Retinal pigment epithelial cell (primary cell): Measurements from ENCODE around the gene PRKAR2B.
"Not testable (repeated sequence)": the region's sequence is repeated elsewhere in the genome, so short reads cannot be mapped to it uniquely, and the experiment has no call there.

Experiments
- DNase-seq: peaks from one replicate; pipeline ENCODE4 v3.0.0-alpha.2; 2010; ENCODE audit warnings: low read depth
- H3K4me3 ChIP-seq: 2 replicates; pipeline ENCODE4 v1.5.1; 2011; ENCODE audit warnings: mild to moderate bottlenecking, low read length, control low read depth, moderate library complexity
- TF ChIP-seq, protein P1 (sequence below): conservative IDR thresholded peaks from 2 replicates; pipeline ENCODE4 v1.5.1; 2011; ENCODE audit warnings: low read depth, low read length, control low read depth, inconsistent platforms

The PRKAR2B gene

DNA sequence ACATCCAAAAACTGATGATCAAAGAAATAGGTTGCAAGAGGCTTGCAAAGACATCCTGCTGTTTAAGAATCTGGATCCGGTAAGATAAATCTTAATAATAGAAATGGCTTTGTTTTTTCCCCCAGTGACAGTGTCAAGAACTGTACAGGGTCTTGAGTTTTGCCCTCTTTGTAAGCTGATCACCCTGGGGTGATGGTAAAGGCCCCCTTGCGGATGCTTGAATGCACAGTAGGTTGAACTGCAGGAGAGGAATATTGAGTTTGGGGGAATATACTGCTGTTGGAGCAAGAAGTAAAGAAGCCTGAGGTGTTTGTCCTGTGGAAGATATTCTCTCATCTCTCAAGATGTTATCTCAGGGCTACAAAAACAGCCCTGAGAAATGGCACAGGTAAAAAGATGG is 83.7 kb downstream of the PRKAR2B start:
- no peak for DNase-seq
- no peak overlapping the region for H3K4me3 ChIP-seq
- TF ChIP-seq, protein P1, sequence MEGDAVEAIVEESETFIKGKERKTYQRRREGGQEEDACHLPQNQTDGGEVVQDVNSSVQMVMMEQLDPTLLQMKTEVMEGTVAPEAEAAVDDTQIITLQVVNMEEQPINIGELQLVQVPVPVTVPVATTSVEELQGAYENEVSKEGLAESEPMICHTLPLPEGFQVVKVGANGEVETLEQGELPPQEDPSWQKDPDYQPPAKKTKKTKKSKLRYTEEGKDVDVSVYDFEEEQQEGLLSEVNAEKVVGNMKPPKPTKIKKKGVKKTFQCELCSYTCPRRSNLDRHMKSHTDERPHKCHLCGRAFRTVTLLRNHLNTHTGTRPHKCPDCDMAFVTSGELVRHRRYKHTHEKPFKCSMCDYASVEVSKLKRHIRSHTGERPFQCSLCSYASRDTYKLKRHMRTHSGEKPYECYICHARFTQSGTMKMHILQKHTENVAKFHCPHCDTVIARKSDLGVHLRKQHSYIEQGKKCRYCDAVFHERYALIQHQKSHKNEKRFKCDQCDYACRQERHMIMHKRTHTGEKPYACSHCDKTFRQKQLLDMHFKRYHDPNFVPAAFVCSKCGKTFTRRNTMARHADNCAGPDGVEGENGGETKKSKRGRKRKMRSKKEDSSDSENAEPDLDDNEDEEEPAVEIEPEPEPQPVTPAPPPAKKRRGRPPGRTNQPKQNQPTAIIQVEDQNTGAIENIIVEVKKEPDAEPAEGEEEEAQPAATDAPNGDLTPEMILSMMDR = no peak

DNA sequence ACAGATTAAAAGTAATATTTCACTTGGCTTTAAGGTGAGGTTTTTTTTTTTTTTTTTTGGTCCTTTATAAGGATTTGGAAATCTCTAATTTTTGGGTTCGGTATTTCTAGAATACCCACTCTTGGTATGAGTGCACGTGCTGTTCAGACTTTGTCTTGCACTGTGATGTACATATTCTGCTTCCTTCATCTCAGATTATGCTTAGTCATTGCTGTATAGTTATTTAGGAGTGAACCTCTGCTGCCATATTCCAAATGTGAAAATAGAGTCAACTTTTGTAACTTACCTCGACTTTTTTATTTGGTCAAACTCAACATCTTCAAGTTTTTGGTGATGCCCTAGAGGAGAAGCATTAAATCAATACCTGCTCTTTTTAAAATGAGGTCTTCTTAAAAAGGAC is 84.2 kb downstream of the PRKAR2B start:
- no peak for DNase-seq
- TF ChIP-seq, protein P1 = no peak

DNA sequence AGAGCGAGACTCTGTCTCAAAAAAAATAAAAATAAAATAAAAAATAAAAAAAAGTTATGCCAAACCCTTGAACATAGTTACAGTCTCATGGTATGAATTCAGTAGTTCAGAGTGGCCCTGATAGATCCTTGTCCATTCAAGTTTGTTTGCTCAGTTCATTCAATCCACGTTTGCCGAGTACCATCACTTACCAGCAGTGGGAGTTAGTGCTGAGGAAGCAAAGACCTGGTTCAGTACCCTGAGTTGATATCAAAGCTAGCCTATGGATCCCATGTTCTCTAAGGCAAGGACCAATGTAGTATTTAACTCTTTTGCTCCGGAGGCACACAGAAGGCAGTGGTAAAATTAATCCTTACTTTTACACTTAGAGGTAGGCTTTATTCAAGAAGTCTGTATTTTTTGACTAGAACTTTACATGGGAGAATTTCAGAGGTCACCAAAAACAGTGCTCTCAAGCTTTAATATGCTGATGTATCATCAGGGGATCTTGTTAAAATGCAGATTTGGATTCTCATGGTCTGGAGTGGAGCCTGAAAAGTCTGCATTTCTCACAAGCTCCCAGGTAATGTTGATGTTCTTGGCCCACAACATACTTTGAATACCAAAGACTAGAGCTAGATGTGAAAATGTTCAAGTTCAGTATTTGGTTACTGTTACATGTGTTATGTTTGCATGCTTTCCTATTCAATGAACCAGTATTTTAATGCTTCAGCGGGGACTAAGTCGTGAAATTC is 86.1 kb downstream of the PRKAR2B start:
- no peak overlapping the region for H3K4me3 ChIP-seq
- TF ChIP-seq, protein P1 = no peak
- DNase-seq = no peak

More for the DNA sequence above, 84.2 kb downstream of the PRKAR2B start:
- no peak overlapping the region for H3K4me3 ChIP-seq

DNA sequence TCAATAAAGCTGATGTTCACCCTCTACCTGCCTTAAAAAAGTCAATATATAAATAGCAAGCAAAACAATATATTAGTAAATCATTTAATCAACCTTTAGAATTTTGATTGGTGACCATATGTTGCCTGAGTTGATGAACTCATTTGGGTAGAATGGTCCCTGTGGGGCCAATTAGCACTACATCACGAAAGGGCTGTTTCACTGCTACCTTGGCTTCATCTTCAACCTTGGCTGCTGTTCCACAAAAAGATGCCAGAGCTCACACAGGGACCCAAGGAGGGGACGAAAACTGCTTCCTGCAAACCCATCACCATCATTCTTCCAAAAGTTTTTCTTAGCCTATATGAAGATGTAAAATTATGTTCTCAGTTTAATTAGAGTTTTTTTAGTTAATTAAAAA is 88.9 kb downstream of the PRKAR2B start:
- DNase-seq = no peak
- TF ChIP-seq, protein P1 = no peak
- no peak overlapping the region for H3K4me3 ChIP-seq

DNA sequence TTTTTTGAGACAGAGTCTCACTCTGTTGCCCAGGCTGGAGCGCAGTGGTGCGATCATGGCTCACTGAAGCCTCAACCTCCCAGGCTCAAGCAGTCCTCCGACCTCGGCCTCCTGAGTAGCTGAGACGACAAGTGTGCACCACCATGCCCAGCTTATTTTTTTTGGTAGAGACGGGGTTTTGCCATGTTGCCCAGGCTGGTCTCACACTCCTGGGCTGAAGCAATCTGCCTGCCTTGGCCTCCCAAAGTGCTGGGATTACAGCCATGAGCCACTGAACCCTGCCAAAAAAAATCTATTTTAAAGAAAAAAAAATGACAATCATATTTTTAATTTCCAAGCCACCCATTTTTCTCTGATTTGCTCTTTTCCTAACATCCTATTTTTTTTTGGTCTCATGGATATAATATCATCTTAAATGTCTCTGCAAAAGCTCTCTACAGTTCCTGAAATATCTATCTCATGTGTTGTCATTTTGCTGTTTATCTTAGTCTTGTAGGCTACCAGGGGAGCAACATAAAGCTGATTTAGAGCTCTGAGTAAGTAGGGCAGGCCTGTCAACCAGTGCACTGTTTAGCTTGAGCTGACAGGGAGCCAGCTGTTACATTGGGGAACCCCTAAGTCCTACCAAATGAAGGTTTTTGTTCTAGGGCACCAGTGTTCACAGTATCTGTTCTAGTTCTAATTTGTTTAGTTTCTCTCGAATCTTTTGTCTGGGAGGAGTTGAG is 94.4 kb downstream of the PRKAR2B start:
- TF ChIP-seq, protein P1 = no peak
- H3K4me3 ChIP-seq = no peak overlapping the region
- no peak for DNase-seq

DNA sequence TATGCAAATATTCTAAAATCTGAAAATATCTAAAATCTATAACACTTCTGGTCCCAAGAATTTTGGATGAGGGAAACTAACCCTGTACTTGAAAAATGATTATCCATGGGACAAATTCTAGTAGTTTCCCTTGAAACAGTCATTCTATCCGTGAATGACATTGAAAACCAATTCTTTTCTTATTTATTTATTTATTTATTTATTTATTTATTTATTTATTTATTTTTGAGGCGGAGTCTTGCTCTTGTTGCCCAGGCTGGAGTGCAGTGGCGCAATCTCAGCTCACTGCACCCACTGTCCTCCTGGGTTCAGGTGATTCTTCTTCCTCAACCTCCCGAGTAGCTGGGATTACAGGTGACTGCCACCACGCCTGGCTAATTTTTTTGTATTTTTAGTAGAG is 99.4 kb downstream of the PRKAR2B start:
- DNase-seq, H3K4me3 ChIP-seq: not testable (repeated sequence)

DNA sequence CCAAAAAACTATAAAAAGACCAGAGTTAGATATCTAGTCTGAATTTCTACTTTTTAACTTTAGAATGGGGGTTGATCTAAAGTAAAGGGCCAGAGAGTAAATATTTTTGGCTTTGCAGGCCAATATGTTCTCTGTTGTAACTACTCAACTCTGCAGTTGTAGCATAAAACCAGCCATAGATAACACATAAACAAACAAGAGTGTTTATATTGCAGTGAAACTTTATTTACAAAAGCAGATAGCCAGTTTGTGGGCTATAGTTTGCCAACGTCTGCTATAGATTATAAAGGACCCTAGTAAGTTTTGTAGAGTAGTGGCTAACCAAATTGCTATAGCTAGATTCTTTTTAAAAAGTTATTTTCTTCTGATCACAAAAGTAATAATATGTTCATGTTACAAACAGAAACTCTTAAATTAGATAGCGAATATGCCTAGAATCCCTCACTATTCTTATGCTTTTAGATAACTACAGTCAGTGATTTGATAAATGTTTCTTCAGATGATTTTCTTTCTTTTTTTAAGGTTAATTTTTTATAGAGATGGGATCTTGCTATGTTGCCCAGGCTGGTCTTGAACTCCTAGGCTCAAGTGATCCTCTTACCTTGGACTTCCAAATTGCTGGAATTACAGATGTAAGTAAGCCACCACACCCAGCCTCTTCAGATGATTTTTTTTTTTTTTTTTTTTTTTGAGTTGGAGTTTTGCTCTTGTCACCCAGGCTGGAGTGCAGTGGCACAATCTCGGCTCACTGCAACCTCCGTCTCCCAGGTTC is 100.7 kb downstream of the PRKAR2B start:
- DNase-seq = no peak
- TF ChIP-seq, protein P1 = no peak
- no peak overlapping the region for H3K4me3 ChIP-seq
